Sciatic nerve (tissue), 2 donors: ENCODE measurements around the gene STAT1. TPM values are rescaled to one million over a fixed set of nuclear protein-coding genes. Genes with fewer than 3 reads are reported as not detected.

Experiments
- ATAC-seq: fragments of 200-7000 bp; cut with Tn5 transposase; one replicate; pipeline ENCODE4 v1.9.1; 2020; ENCODE audit warnings: mild to moderate bottlenecking, moderate library complexity
- DNase-seq: peaks from one replicate; pipeline ENCODE4 v3.0.0-alpha.2; 2020; ENCODE audit warnings: low spot score
- intact Hi-C: fragments of 100-400 bp; cut with DNase I; formaldehyde crosslinking; loops from one replicate; pipeline ENCODE4 v1.14.2; 2022
- total RNA-seq: library from RNA; stranded (reverse); fragmentation: NEBNext Ultra II Directional; extraction: Animal tissue kit (Norgen Biotek cat#: 25700); gene quantifications from one replicate; pipeline ENCODE4 v1.2.1, GENCODE V29; 2021
- donor health status: DM: no; HTN: no; CAD: no.
- donor health status: DM: no; HTN: no; CAD: no.

STAT1 gene
- total RNA-seq, 1 donor from 2014 or later: 54.5 TPM

DNA sequence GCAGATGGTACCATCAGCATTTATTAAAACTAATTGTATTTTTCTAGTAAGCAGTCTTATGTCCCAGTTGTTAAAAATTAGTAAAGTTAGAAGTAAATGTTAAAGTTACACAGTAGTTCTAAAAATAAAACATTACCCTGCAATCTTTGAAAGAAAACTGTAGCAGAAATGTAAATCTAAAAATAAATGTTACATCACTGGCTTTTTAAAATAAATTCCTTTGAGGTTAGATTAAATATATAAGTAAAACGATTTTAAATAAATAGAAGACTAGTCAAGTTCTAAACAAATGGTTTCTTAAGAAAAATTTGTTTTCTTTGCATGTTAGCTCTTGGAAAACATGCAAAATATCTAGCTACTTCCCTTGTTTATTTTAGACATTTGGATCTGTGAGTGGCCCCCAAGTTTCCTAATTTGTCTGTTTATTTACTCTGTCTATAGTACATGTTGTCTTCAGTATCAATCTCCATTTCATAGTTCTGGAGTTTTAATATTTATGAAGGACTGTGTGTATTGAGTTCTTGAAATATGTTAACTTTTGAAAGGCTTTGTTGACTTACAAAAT is 75.1 kb downstream of the STAT1 start:
- intact Hi-C loops: no loop called here
- no peak for DNase-seq
- ATAC-seq: no peak

- intact Hi-C loops: no loop called here
- DNase-seq: no peak
- ATAC-seq: no peak
Observed at GRCh38 chr2:190935054-190935453, 78.9 kb downstream of the STAT1 start.

DNA sequence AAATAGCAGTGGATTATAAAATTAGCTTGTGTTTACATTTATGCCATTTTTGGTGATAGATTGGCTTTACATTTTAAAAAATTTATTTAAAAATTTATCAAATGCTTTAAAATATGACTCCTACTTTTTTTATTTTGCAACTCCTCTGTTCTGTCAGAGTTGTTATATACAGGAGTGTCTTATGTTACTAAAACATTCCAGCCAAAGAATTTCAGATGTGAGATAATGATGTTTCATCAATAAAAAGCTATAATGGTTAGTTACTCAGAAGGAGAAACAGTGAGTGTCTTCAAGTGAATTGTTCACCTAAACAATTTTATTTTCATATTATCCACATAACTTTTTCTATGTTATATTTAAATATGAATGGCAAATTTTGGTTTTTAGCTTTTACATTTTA is 80.6 kb downstream of the STAT1 start:
- no peak for ATAC-seq
- intact Hi-C loops: no loop called here

DNA sequence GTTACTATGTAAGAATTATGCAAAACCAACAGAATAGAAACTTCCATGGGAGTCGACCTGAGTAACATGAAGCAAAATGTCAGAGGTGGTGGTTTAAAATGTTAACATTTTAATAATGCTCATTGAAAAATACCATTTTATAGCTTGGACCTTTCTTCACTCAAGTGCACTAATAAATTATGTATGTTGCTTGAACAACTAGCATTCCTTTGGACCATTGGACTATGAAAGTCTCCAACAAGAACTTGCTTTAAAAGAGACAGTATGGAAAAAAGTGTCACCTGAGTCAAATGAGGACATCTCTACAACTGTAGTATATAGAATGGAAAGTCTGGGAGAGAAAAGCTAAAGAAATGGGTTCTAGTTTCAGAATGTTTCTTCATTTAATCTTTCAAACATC is 81.5 kb downstream of the STAT1 start:
- ATAC-seq (no peak), DNase-seq (no peak)
- intact Hi-C loops: no loop called here

More for the DNA sequence above, 80.6 kb downstream of the STAT1 start:
- no peak for DNase-seq

DNA sequence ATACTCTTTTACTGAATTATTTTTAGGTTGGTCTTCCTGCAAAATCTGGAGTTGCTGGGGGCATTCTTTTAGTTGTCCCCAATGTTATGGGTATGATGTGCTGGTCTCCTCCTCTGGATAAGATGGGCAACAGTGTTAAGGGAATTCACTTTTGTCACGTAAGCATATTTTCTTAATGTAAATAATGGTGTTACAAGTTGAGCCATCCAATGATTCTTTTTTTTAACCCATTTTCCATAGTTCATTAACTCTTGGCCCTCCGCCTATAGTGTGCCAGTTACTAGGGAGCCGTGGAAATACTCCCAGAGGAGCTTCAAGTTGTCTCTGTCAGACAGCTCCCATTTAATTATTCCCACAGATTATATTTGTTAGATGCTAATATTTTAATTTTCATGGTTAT is 83.6 kb downstream of the STAT1 start:
- DNase-seq: no peak
- intact Hi-C loops: no loop called here
- ATAC-seq: no peak

DNA sequence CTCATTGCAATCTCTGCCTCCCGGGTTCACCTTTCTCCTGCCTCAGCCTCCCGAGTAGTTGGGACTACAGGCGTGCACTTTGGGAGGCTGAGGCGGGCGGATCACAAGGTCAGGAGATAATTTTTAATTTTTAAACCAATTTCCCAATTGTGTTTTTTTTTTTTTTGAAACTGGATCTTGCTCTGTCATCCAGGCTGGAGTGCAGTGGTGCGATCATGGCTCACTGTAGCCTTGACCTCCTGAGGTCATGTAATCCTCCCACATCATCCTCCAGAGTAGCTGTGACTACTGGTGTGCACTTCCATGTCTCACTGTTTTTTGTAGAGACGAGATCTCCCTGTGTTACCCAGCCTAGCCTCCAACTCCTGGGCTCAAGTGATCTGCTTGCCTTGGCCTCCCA is 84.1 kb downstream of the STAT1 start:
- intact Hi-C loops: no loop called here
- no peak for DNase-seq
- ATAC-seq: peak; percentile 20

GRCh38 chr2:190927301-190927700 is 86.7 kb downstream of the STAT1 start:
- intact Hi-C loops: no loop called here
- DNase-seq: no peak
- ATAC-seq: no peak

DNA sequence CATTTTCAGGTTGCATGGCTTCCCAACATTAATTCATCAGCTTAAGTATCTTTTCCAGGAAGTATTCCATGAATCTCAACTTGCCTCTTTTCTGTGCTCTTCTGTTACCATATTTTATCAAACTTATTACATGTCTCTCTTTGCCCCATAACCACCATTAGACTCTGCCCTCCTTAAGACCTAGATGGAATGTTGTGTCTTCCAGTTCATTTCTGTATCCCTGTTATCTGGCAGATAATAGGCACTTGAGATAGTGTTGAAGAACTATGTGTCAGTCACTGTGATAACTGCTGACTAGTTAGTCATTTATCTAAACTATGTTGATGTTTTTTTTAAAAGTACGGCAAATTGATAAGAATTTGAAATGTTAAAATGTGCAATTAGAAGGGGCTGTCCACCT is 91.6 kb downstream of the STAT1 start:
- intact Hi-C loops: no loop called here
- DNase-seq (no peak), ATAC-seq (no peak)

DNA sequence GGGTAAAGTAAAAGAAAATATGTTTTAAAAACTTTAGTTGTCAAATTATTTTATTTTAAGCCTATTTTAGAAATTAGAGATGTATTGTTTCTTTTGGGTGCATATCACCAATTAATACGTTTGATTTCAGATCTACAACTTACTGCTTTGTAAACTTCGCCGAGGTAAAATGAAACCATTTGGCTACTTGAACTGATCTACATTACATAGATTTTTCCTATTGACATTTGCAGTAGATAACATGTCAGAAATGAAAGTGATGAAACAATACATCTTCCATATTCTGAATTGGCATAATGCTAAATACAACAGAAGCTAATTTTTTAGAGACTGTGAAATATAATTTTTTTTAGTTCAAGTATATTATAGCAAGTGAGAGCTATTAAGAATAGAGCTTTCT is 93.9 kb downstream of the STAT1 start:
- ATAC-seq: no peak
- intact Hi-C loops: no loop called here
- DNase-seq: no peak

Other genes with a start within 250 kb of the STAT1 start
- gene GLS, start 133.3 kb downstream of the STAT1 start, total RNA-seq: 165 TPM
- gene STAT4, start 136.8 kb upstream of the STAT1 start, total RNA-seq: 3.5 TPM
- 74.9 TPM for gene MYO1B, start 231.2 kb upstream of the STAT1 start, total RNA-seq